H9 (cell line): ENCODE measurements around the gene OR8J1. TPM values are rescaled to one million over a fixed set of nuclear protein-coding genes. Genes with fewer than 3 reads are reported as not detected.

Source experiments
- DNase-seq: peaks from one replicate; pipeline ENCODE4 v3.0.0-alpha.2; 2017
- H2AFZ ChIP-seq: one replicate; pipeline ENCODE4 v1.6.1; 2013; ENCODE audit warnings: mild to moderate bottlenecking, low read length, control low read depth, moderate library complexity
- H2AK5ac ChIP-seq: 2 replicates; pipeline ENCODE4 v1.6.1; 2013; ENCODE audit warnings: low read length, control low read depth, mixed read lengths; ENCODE audit not compliant: insufficient read length
- H2BK120ac ChIP-seq: one replicate; pipeline ENCODE4 v1.6.1; 2013; ENCODE audit warnings: low read depth, mild to moderate bottlenecking, low read length, control low read depth, inconsistent platforms; ENCODE audit not compliant: poor library complexity, severe bottlenecking
- H2BK12ac ChIP-seq: 2 replicates; pipeline ENCODE4 v1.6.1; 2013; ENCODE audit warnings: low read length, control low read depth, mixed read lengths, low read depth; ENCODE audit not compliant: insufficient read length
- H2BK15ac ChIP-seq: 2 replicates; pipeline ENCODE4 v1.6.1; 2013; ENCODE audit warnings: low read depth, low read length, control low read depth
- H2BK20ac ChIP-seq: one replicate; pipeline ENCODE4 v1.6.1; 2013; ENCODE audit warnings: low read depth, mild to moderate bottlenecking, low read length, control low read depth, inconsistent platforms; ENCODE audit not compliant: poor library complexity, severe bottlenecking
- H2BK5ac ChIP-seq: 2 replicates; pipeline ENCODE4 v1.6.1; 2013; ENCODE audit warnings: low read length, control low read depth, mixed read lengths; ENCODE audit not compliant: insufficient read length
- H3K14ac ChIP-seq: 2 replicates; pipeline ENCODE4 v1.6.1; 2013; ENCODE audit warnings: low read length, control low read depth; ENCODE audit not compliant: insufficient read depth
- H3K18ac ChIP-seq: 2 replicates; pipeline ENCODE4 v1.6.1; 2013; ENCODE audit warnings: low read depth, mild to moderate bottlenecking, mixed read lengths, low read length, control low read depth; ENCODE audit not compliant: insufficient read length
- H3K23ac ChIP-seq: 2 replicates; pipeline ENCODE4 v1.6.1; 2013; ENCODE audit warnings: low read length, control low read depth, mixed read lengths, low read depth; ENCODE audit not compliant: insufficient read length
- H3K23me2 ChIP-seq: 2 replicates; pipeline ENCODE4 v1.6.1; 2013; ENCODE audit warnings: low read depth, mild to moderate bottlenecking, mixed read lengths, low read length, control low read depth; ENCODE audit not compliant: insufficient read length, poor library complexity, severe bottlenecking
- H3K27ac ChIP-seq: 2 replicates; pipeline ENCODE4 v1.5.1; 2013; ENCODE audit warnings: low read length, control low read depth, mixed read lengths, low read depth; ENCODE audit not compliant: insufficient read length
- H3K27me3 ChIP-seq: 2 replicates; pipeline ENCODE4 v1.6.1; 2013; ENCODE audit warnings: low read length, control low read depth, inconsistent platforms; ENCODE audit not compliant: insufficient read depth
- H3K4ac ChIP-seq: 2 replicates; pipeline ENCODE4 v1.6.1; 2013; ENCODE audit warnings: low read depth, mild to moderate bottlenecking, control low read depth, inconsistent platforms, low read length, moderate library complexity
- H3K4me1 ChIP-seq: 2 replicates; pipeline ENCODE4 v1.6.1; 2013; ENCODE audit warnings: low read length, control low read depth, inconsistent platforms; ENCODE audit not compliant: insufficient read depth
- H3K4me2 ChIP-seq: 2 replicates; pipeline ENCODE4 v1.6.1; 2013; ENCODE audit warnings: low read length, control low read depth, mixed read lengths; ENCODE audit not compliant: insufficient read length, insufficient read depth
- H3K56ac ChIP-seq: 2 replicates; pipeline ENCODE4 v1.6.1; 2013; ENCODE audit warnings: low read depth, mild to moderate bottlenecking, mixed read lengths, low read length, control low read depth; ENCODE audit not compliant: insufficient read length
- H3K79me1 ChIP-seq: 2 replicates; pipeline ENCODE4 v1.6.1; 2013; ENCODE audit warnings: low read depth, mild to moderate bottlenecking, moderate library complexity, low read length, control low read depth, inconsistent platforms; ENCODE audit not compliant: insufficient read depth, poor library complexity, severe bottlenecking
- H3K79me2 ChIP-seq: 2 replicates; pipeline ENCODE4 v1.6.1; 2013; ENCODE audit warnings: low read length, control low read depth, inconsistent platforms; ENCODE audit not compliant: insufficient read depth
- H3K9ac ChIP-seq: 2 replicates; pipeline ENCODE4 v1.6.1; 2013; ENCODE audit warnings: low read length, control low read depth, mixed read lengths; ENCODE audit not compliant: insufficient read length; ENCODE audit errors: extremely low read depth
- H3K9me3 ChIP-seq: one replicate; pipeline ENCODE4 v1.6.1; 2013; ENCODE audit warnings: low read depth, low read length, inconsistent platforms; ENCODE audit not compliant: control insufficient read depth
- H3T11ph ChIP-seq: one replicate; pipeline ENCODE4 v1.6.1; 2013; ENCODE audit warnings: mild to moderate bottlenecking, low read length, control low read depth, inconsistent platforms
- H4K20me1 ChIP-seq: one replicate; pipeline ENCODE4 v1.6.1; 2013; ENCODE audit not compliant: control insufficient read depth, insufficient read length, insufficient read depth
- H4K5ac ChIP-seq: 2 replicates; pipeline ENCODE4 v1.6.1; 2013; ENCODE audit warnings: low read depth, mild to moderate bottlenecking, mixed read lengths, low read length, control low read depth; ENCODE audit not compliant: insufficient read length
- H4K8ac ChIP-seq: replicated peaks from 2 replicates; pipeline ENCODE4 v1.6.1; 2013; ENCODE audit warnings: low read length, control low read depth, mixed read lengths, low read depth; ENCODE audit not compliant: insufficient read length
- H4K91ac ChIP-seq: 2 replicates; pipeline ENCODE4 v1.6.1; 2013; ENCODE audit warnings: low read depth, mild to moderate bottlenecking, moderate library complexity, mixed read lengths, low read length, control low read depth; ENCODE audit not compliant: insufficient read length
- H3K27ac Mint-ChIP-seq, 3 experiments: 2 replicates in 2 of 3; 3 replicates in 1 of 3; pipeline ENCODE4 v1.8.0; 2020 to 2021; ENCODE audit warnings: mixed read lengths in 3 of 3, mild to moderate bottlenecking in 1 of 3, moderate library complexity in 1 of 3
- H3K27me3 Mint-ChIP-seq: 2 replicates; pipeline ENCODE4 v1.8.0; 2021; ENCODE audit warnings: low read depth, mild to moderate bottlenecking, moderate library complexity, mixed read lengths
- H3K36me3 Mint-ChIP-seq, 3 experiments: 2 replicates in 2 of 3; 3 replicates in 1 of 3; pipeline ENCODE4 v1.8.0; 2020 to 2021; ENCODE audit warnings: low read depth in 3 of 3, mixed read lengths in 3 of 3; ENCODE audit not compliant: insufficient read depth in 1 of 3
- H3K4me1 Mint-ChIP-seq, 2 experiments: 2 replicates each; pipeline ENCODE4 v1.8.0; 2020; ENCODE audit warnings: mixed read lengths in 2 of 2
- H3K4me3 Mint-ChIP-seq, 2 experiments: 2 replicates in 1 of 2; 3 replicates in 1 of 2; pipeline ENCODE4 v1.8.0; 2020 to 2021; ENCODE audit warnings: mild to moderate bottlenecking in 2 of 2, mixed read lengths in 2 of 2, moderate library complexity in 1 of 2
- H3K9me3 Mint-ChIP-seq, 2 experiments: 2 replicates in 1 of 2; 3 replicates in 1 of 2; pipeline ENCODE4 v1.8.0; 2020; ENCODE audit warnings: mild to moderate bottlenecking in 2 of 2, mixed read lengths in 2 of 2, moderate library complexity in 1 of 2
- CTCF ChIP-seq: fragments of 200-600 bp; sonication (generic); conservative IDR thresholded peaks from 3 replicates; pipeline ENCODE4 v1.8.0; 2021; ENCODE audit warnings: antibody characterized with exemption, mild to moderate bottlenecking
- WGBS: extraction: QIAGEN DNeasy Blood & Tissue Kit; methylation state at CpG from one replicate; pipeline ENCODE4 v1.1.7; 2013; ENCODE audit warnings: missing lambda C conversion rate, low lambda C conversion rate, mixed read lengths; ENCODE audit not compliant: insufficient read length; ENCODE audit errors: extremely low coverage; 5-methylcytosine and 5-hydroxymethylcytosine counted together
- total RNA-seq: library from RNA; stranded (reverse); gene quantifications from 2 replicates; pipeline ENCODE4 v1.2.1, GENCODE V29; 2021

Gene OR8J1
- total RNA-seq, 1 experiment from 2014 or later, result not detected

- TF ChIP-seq CTCF, result no peak
These were observed 22.1 kb upstream of the OR8J1 start for GRCh38 chr11:56331861-56332491.

More at GRCh38 chr11:56331861-56332491, 22.1 kb upstream of the OR8J1 start:
- H3K18ac ChIP-seq, result peak overlapping the region; percentile 50
- H4K91ac ChIP-seq, result no peak overlapping the region
- no peak overlapping the region for H2BK20ac ChIP-seq
- H3K4me3 Mint-ChIP-seq, result no peak overlapping the region
- H3K27ac ChIP-seq, result no peak overlapping the region
- no peak overlapping the region for H2BK5ac ChIP-seq
- H3K79me2 ChIP-seq, result no peaks in the 10 kb centered on the region
- H3K56ac ChIP-seq, result no peak overlapping the region
- peaks cover 3 to 4% of the 10 kb centered on the region in 2 experiments; a peak in 1 of 4 replicates for H3K4me1 Mint-ChIP-seq
- H2BK15ac ChIP-seq, result no peak overlapping the region
- H3K14ac ChIP-seq, result no peak overlapping the region
- H2BK12ac ChIP-seq, result no peak overlapping the region
- no peak overlapping the region for H3T11ph ChIP-seq
- no peaks in the 10 kb centered on the region for H3K27me3 ChIP-seq
- H3K79me1 ChIP-seq, result no peaks in the 10 kb centered on the region
- no peak overlapping the region for H2AFZ ChIP-seq
- no peak overlapping the region for H3K23ac ChIP-seq
- peak; percentile 41 for DNase-seq
- no peaks in the 10 kb centered on the region for H3K9me3 ChIP-seq
- no peak overlapping the region for H3K9ac ChIP-seq
- WGBS, result no CpG with 5 or more reads among the region's 34 CpGs
- H3K4me1 ChIP-seq, result no peaks in the 10 kb centered on the region
- H2AK5ac ChIP-seq, result no peak overlapping the region
- no peak overlapping the region for H3K4me2 ChIP-seq
- no peak overlapping the region for H4K5ac ChIP-seq
- no peak overlapping the region for H4K8ac ChIP-seq
- H3K27ac Mint-ChIP-seq, result no peak overlapping the region
- H3K23me2 ChIP-seq, result no peaks in the 10 kb centered on the region
- H3K36me3 Mint-ChIP-seq, result peaks cover 0 to 7% (median 0%) of the 10 kb centered on the region in 3 experiments; a peak in 3 of 7 replicates
- H2BK120ac ChIP-seq, result no peak overlapping the region
- H3K4ac ChIP-seq, result no peak overlapping the region
- H3K9me3 Mint-ChIP-seq, result peaks cover 5 to 10% of the 10 kb centered on the region in 2 experiments
- H3K27me3 Mint-ChIP-seq, result no peaks in the 10 kb centered on the region
- H4K20me1 ChIP-seq, result no peaks in the 10 kb centered on the region
